Choroid plexus epithelial cell (primary cell): ENCODE measurements around the gene MCTP1.
A peak's percentile ranks its signal among the peaks of the same experiment; 100 is the strongest.
"Not testable (repeated sequence)": the region's sequence is repeated elsewhere in the genome, so short reads cannot be mapped to it uniquely, and the experiment has no call there.

Source experiments
- DNase-seq: peaks from one replicate; pipeline ENCODE4 v3.0.0-alpha.2; 2010; ENCODE audit warnings: low read depth
- H3K4me3 ChIP-seq: 2 replicates; pipeline ENCODE4 v1.5.1; 2011; ENCODE audit warnings: low read depth, mild to moderate bottlenecking, control low read depth, low read length, moderate library complexity
- TF ChIP-seq, protein P1 (sequence below): conservative IDR thresholded peaks from 2 replicates; pipeline ENCODE4 v1.5.1; 2011; ENCODE audit warnings: low read depth, mild to moderate bottlenecking, control low read depth, inconsistent platforms, low read length, moderate library complexity

MCTP1 gene

DNA sequence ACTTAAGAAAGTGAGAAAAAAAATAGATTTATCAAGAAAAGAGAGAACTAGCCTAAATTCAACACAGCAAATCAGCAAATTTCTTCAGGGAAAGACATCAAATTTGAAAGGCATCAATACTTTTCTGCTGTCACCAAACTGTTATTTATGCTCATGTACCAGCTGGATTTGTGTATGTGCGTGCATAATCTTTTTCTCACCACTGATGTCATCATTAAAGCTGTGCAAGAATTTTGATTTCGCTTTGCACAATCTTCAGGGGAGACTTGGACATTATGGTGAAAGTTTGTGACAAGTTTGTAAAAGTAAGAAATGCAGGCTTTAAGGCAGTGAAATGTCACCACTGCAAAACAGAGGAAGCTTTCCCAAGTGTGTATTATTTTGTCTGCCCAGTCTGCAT is 451.0 kb downstream of the MCTP1 start:
- TF ChIP-seq, protein P1, sequence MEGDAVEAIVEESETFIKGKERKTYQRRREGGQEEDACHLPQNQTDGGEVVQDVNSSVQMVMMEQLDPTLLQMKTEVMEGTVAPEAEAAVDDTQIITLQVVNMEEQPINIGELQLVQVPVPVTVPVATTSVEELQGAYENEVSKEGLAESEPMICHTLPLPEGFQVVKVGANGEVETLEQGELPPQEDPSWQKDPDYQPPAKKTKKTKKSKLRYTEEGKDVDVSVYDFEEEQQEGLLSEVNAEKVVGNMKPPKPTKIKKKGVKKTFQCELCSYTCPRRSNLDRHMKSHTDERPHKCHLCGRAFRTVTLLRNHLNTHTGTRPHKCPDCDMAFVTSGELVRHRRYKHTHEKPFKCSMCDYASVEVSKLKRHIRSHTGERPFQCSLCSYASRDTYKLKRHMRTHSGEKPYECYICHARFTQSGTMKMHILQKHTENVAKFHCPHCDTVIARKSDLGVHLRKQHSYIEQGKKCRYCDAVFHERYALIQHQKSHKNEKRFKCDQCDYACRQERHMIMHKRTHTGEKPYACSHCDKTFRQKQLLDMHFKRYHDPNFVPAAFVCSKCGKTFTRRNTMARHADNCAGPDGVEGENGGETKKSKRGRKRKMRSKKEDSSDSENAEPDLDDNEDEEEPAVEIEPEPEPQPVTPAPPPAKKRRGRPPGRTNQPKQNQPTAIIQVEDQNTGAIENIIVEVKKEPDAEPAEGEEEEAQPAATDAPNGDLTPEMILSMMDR = no peak
- no peak for DNase-seq
- H3K4me3 ChIP-seq = no peak overlapping the region

DNA sequence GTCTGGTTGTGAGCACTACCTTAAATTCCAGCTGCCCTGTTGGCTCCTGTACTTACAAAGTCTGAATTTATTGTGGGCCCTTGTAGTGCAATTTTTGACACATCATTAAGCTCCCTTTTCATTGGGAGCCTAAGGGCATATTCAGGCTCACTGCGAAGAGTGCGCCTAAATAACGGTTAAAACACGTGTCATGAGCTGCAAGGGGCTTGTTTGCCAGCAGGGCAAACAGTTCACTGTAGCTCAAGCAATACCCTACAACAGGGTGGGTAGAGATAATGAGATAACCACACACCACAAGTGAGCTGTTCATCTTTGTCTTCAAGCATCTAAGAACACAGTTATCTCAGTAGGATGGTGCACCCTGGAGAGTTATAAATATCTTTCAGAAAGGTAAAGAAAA is 452.2 kb downstream of the MCTP1 start:
- TF ChIP-seq, protein P1 = no peak
- H3K4me3 ChIP-seq = no peak overlapping the region
- no peak for DNase-seq

DNA sequence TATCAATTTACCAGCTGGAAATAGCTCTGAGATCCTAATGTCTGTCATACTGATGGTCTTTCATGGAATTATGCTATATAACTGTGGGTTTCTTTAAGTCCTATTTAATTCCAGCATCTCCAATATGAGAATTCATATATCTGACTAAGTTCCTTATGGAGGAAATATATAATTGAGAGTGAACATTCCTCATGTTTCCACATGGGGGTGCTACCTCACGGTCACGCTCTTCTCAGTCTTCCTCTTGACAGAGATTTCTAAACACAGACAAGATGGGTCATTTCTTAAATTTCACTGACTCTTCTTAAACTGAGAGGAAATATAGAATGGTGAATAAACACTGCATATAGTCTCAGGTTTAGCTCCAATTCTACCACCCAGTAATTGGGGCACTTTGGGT is 454.4 kb downstream of the MCTP1 start:
- no peak overlapping the region for H3K4me3 ChIP-seq
- TF ChIP-seq, protein P1 = peak; percentile 66
- DNase-seq = peak; percentile 59

DNA sequence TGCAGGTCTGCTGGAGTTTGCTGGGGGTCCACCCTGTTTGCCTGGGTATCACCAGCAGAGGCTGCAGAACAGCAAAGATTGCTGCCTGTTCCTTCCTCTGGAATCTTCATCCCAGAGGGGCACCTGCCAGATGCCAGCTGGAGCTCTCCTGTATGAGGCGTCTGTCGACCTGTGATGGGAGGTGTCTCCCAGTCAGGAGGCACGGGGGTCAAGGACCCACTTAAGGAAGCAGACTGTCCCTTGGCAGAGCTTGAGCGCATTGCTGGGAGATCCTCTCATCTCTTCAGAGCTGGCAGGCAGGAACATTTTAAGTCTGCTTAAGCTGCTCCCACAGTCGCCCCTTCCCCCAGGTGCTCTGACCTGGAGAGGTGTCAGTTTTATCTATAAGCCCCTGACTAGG is 456.7 kb downstream of the MCTP1 start:
- DNase-seq, H3K4me3 ChIP-seq: not testable (repeated sequence)

DNA sequence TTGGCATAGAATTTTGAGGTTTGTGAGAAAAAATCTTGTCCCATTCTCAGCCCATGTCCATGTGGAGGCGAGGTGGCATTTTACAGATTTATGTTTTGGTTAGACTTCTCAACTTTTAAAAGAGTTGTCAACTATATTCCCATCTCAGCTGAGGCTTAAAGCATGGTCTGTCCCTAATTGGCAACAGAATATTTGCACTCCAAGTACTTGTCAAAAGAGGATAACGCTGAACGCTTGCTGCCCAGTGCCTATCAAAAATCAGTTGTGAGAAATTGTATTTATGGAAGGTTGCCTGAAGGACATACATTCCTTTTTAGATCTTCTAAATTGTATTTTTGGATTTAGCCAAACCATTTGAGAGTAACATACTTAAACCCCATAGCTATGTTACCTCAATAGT is 464.4 kb downstream of the MCTP1 start:
- DNase-seq = no peak
- H3K4me3 ChIP-seq = no peak overlapping the region
- TF ChIP-seq, protein P1 = no peak

DNA sequence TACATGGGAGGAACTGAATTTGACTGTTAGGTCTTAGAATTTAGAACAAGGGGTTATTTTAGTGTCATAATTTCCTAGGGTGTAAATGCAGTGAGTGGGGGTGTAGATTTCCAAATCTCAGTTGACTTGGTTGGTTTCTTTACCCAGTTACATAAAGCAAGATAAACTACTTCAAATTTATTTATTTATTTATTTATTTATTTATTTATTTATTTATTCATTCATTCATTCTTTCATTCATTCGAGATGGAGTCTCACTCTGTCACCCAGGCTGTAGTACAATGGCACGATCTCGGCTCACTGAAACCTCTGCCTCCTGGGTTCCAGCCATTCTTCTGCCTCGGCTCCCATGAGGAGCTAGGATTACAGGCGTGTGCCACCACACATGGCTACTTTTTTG is 466.0 kb downstream of the MCTP1 start:
- TF ChIP-seq, protein P1 = no peak
- H3K4me3 ChIP-seq = no peak overlapping the region
- no peak for DNase-seq

DNA sequence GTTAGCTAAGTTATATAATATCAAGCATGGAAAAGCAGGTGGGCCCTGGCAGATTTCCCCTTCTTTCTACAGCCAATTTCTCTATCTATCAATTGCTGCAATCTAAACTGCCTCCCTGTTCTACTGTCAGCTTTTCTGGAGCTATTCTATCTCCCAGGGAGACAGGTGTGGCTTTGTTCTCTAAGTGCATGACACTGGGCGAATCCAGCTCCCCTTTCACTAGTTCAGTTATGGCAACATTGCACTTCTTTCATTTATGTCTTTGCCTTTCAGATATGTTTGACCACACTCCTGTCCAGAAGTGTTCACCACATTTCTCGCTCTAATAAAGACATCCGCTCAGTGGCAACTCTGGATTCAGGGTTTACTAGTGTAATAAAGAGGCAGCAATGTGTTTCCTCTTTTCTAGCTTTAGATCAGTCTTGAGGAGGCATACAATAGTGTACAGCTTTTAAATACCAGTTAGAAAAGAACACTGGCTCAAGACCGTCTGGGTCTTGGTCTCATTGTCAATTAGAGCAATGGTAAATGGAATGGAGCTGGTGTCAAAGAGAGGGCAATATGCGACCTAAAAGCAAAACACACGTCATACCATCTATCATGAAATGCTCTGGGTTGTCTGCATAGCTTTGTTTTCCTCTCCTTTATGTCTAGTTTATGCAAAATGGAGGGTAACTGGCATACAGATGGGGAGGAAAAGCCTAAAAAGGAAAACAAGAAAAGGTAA is 469.4 kb downstream of the MCTP1 start:
- no peak for DNase-seq
- no peak overlapping the region for H3K4me3 ChIP-seq
- TF ChIP-seq, protein P1 = no peak
